RKO (cell line): ENCODE results near the gene DECR2.

Experiments
- DNase-seq: peaks from one replicate; pipeline ENCODE4 v3.0.0-alpha.2; 2016; ENCODE audit warnings: low spot score

The DECR2 gene

DNA sequence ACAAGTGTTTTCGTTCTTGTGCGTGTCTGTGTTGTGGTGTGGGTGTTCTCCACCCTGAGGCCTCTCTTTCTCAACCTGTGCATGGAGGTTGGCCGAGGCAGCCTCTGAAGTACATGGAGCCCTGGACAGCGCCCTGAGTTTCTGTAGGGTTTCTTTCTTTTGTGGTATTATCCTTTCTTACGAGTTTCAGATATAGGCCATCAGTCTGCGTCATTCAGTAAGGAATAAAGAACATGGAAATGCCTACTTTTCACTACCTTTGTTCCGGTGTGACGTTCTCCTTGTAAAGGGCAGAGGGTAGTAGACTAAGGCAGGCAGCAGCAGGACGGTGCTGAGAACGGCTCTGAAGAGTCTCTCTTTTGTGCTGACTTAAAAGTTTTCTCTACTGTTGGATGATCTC lies 42.3 kb downstream of the DECR2 start:
- DNase-seq: no peak

DNA sequence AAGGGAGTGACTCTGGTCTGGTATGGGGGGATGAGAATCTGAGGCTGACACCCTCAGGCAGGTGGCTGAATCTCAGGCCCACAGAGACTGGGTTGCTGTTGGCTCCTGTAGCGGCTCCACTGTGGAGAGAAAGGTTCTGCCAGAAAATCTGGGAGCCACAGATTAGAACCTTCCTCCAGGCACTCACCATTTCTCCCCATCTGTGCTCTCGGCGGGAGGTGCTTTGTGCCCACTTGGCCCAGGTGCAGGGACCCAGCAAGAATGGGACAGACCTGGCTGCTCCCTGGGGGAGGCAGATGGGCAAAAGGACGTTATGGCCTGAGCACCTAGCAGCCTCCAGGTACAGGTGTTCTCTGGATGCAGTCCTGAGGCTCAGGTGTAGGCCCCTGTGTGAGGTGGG lies 43.9 kb downstream of the DECR2 start:
- DNase-seq: no peak

DNA sequence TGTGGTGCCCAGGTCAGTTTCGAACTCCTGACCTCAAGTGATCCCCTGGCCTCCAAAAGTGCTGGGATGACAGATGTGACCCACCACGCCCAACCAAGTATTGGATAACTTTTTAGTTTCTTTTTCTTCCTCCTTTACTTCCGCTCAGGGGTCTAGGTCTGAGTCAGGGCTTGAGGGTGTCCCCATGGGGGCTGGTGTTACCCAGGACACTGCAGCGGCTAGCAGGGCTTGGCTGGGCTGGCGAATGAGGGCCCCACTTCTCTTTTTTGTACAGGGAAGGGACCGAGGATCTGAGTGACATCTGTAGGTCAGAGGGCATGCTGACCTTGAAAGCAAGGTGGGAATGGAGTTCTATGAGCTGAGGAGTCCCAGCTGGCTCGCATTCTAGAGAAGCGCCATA lies 48.7 kb downstream of the DECR2 start:
- DNase-seq: no peak

DNA sequence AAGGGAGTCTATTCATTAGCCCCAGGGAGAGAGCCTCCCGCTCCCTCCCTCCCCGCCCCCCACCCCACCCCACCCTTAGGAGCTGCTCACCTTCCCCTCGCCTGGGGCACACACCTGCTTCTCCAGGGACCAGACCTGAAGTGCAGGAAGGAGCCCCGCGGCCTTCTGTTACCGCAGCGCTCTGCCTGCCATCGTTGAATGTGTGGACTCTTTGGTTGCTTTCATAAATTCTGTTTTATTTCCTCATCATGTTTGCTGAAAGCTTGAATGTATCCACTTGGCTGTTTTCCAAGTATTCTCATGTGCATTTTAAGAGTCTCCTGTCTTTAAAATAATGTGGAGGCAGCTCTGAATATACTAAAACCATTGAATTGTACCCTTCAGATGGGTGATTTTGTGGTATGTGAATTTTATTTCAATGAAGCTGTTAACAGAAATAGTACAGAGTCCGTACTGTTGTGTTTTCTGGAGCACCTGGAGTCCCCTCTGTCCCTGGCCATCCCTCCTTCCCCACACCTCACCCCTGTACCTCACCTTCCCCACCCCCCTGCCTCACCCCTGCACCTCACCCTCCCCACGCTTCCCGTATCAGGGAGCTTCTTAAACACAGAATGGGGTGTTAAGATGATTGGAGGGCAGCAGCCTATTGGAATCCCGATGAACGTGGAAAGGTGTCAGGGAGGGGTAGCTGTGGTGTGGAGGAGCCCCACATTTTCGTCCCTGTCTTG lies 49.3 kb downstream of the DECR2 start:
- no peak for DNase-seq

DNA sequence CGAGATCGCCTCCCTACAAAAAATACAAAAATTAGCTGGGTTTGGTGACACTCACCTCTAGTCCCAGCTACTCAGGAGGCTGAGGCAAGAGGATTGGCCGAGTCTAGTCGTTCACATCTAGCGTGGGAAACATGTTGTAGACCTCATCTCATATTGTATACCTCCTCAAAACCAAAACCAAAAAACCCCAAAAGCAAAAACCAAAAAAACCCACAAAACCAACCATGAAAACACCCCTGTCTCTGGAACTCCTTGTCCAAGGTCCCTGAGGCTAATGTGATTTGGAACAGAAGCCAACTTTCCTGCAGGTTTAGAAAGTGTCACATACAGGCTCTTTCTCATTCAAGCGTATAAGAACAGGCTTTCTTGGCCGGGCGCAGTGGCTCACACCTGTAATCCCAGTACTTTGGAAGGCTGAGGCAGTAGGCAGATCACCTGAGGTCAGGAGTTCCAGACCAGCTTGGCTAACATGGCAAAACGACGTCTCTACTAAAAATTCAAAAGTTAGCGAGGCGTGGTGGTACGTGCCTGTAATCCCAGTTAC lies 52.8 kb downstream of the DECR2 start:
- no peak for DNase-seq

DNA sequence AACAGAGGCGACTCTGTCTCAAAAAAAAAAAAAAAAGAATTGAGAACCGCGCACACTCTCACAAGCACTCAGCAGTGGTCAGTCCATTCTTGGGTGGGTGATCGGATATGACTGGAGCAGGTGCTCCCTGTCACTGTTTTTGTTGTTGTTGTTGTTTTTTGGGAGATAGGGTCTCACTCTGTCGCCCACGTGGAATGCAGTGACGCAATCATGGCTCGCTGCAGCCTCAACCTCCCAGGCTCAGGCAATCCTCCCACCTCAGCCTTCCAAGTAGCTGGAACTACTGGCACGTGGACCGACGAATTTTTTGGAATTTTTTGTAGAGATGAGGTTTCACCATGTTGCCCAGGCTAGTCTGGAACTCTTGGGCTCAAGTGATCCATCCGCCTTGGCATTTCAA lies 53.8 kb downstream of the DECR2 start:
- DNase-seq: no peak

DNA sequence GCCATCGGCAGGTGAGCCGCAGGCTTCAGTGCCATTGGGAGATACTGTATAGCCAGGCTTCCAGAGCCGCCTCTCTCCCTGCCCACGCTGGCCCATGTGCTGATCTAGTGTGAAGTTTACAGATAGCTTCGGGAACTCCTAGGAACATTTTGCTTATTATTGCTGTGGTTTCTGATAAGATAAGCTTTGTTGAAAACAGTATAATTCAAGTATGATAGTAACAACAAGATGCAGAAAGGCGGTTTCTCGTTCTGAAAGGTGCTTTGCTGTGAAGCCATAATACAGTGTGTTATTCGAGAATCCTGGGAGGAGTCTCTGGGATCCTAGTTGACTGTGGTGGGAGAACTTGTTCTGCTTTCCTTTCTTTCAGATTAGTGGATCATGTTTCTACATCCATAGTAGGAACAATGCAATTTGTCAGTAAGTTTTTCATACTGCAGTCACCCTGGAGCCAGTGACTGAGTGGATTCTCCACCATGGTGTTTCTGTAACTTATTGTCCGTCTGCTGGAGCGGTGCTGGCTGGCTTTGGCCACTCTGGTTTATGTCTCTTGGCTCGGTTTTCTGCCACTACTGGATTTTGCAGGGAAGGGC lies 55.3 kb downstream of the DECR2 start:
- no peak for DNase-seq

DNA sequence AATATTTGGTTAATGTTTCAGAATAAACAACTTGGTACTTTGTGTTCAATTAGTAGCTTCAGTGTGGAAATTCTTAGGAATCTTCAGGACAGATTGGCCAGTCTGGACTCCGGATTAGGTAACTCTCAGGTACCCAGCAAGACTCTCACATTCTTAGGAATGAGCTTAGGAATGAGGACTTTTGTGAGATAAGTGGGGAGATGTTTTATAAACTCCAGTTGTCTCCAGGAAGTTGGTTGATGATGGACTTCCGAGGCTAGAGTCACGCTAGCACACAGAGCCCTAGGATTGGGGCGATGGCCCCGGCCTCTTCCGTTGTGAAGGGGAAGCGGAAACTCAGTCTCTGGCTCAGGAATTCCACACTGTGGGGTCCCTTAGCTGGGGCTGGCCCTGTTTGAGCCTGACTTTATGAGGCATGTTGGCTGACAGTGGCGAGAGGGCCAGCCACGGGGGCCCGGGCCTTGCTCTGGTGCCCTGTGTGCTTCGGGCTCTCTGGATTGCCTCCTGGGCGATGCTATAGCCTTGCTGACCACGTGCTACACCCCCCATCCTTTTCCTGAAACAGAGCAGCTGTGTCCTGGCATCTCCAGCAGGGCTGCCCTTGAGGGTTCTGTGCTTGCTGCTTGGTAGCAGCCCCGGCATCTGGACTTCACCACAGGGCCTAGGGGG lies 56.2 kb downstream of the DECR2 start:
- DNase-seq: no peak

DNA sequence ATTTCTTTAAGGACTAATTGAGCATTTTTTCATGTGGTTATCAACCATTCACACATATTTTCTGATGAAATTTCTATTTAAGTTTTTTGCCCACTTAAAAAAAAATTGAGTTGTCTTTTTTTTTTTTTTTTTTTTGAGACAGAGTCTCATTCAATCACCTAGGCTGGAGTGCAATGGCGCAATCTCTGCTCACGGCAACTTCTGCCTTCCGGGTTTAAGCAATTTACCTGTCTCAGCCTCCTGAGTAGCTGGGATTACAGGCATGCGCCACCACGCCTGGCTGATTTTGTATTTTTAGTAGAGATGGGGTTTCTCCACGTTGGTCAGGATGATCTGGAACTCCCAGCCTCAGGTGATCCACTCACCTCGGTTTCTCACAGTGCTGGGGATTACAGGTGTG lies 58.1 kb downstream of the DECR2 start:
- no peak for DNase-seq

DNA sequence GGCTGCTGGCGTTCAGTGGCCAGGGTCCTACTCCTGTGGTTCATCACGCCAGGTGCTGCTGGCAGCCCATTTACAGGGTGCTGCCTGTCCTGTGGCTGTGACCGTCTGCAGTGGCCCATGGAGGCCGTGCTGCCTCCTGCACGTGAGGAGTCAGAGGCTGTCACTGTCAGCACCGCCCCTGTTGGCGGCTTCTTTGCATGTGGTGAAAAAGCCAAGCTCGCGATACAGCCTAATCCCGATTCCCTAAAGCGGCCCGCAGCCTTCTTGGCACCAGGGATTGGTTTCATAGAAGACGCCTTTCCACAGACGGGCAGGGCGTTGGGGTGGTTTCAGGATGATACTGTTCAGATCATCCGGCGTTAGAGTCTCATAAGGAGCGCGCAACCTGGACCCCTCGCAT lies 59.1 kb downstream of the DECR2 start:
- no peak for DNase-seq
